ENCODE data around the gene CDK12.
"Not testable (repeated sequence)": the region's sequence is repeated elsewhere in the genome, so short reads cannot be mapped to it uniquely, and the experiment has no call there.

Gene CDK12

DNA sequence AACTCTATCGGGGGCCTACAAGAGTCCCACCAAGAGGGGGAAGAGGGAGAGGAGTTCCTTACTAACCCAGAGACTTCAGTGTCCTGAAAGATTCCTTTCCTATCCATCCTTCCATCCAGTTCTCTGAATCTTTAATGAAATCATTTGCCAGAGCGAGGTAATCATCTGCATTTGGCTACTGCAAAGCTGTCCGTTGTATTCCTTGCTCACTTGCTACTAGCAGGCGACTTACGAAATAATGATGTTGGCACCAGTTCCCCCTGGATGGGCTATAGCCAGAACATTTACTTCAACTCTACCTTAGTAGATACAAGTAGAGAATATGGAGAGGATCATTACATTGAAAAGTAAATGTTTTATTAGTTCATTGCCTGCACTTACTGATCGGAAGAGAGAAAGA lies 70.0 kb downstream of the CDK12 start:
- TF ChIP-seq, protein P1, sequence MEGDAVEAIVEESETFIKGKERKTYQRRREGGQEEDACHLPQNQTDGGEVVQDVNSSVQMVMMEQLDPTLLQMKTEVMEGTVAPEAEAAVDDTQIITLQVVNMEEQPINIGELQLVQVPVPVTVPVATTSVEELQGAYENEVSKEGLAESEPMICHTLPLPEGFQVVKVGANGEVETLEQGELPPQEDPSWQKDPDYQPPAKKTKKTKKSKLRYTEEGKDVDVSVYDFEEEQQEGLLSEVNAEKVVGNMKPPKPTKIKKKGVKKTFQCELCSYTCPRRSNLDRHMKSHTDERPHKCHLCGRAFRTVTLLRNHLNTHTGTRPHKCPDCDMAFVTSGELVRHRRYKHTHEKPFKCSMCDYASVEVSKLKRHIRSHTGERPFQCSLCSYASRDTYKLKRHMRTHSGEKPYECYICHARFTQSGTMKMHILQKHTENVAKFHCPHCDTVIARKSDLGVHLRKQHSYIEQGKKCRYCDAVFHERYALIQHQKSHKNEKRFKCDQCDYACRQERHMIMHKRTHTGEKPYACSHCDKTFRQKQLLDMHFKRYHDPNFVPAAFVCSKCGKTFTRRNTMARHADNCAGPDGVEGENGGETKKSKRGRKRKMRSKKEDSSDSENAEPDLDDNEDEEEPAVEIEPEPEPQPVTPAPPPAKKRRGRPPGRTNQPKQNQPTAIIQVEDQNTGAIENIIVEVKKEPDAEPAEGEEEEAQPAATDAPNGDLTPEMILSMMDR (IDR thresholded peaks at IDR 0.05; ENCODE audit: extremely low read depth, missing control alignments): no peak
- no peak for DNase-seq (ENCODE audit: low spot score)

DNA sequence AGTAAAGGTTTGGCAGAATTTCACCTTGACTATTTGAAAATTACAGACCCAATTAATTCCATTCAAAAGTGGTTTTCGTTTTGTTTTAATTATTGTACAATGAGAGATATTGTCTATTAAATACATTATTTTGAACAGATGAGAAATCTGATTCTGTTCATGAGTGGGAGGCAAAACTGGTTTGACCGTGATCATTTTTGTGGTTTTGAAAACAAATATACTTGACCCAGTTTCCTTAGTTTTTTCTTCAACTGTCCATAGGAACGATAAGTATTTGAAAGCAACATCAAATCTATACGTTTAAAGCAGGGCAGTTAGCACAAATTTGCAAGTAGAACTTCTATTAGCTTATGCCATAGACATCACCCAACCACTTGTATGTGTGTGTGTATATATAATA lies 72.6 kb downstream of the CDK12 start:
- TF ChIP-seq, protein P1 (IDR thresholded peaks at IDR 0.05; ENCODE audit: extremely low read depth, missing control alignments): no peak
- DNase-seq (ENCODE audit: low spot score): no peak

DNA sequence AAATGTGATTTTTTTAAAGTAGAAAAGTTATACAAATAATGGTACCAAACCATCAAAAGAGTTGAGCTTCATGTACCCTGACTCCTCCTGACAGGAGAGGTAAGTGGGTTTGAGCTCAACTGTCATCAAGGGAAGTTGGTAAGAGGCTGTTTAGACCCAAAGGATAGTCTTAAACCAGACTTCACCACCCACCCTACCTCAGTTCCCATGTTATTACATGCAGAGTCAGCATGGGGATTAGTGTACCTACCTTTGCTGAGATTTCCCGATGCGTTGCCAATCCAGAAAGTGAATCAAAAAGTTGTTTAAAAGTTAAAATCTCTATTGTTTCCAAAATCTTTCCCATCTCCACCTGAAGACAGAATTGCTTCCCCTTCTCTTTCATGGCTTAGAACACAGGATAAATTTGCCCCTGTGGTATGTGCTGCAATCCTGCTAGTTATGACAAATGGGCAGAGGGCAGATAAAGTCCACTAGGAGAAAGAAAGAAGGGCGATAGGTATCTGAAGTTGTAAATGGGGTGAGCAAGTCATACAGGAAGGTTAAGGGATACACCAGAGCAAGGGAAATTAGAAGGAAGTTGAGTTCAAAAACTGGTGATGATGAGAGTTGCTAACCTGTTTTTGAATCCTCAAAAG lies 73.6 kb downstream of the CDK12 start:
- TF ChIP-seq, protein P1 (IDR thresholded peaks at IDR 0.05; ENCODE audit: extremely low read depth, missing control alignments): no peak
- DNase-seq (ENCODE audit: low spot score): no peak

DNA sequence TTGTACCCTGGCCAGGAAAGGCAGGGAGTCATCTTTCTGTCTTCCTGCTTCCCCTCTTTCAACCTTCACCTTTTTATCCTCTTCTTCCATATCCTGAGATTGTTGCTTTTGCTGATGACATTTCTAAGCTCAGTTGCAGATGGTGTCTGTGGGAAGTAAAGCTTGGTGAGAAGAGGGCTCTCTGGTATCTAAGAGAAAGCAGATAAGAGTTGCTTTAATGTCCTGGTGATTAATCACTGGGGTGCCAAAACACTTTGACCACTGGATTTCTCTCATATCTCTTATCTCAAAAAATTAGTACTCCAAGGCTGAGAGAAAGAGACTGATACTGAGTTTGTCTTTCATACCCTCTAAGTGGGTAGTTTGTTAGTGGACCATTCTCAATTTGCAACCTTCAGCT lies 75.2 kb downstream of the CDK12 start:
- TF ChIP-seq, protein P1 (IDR thresholded peaks at IDR 0.05; ENCODE audit: extremely low read depth, missing control alignments): no peak
- DNase-seq (ENCODE audit: low spot score): no peak

DNA sequence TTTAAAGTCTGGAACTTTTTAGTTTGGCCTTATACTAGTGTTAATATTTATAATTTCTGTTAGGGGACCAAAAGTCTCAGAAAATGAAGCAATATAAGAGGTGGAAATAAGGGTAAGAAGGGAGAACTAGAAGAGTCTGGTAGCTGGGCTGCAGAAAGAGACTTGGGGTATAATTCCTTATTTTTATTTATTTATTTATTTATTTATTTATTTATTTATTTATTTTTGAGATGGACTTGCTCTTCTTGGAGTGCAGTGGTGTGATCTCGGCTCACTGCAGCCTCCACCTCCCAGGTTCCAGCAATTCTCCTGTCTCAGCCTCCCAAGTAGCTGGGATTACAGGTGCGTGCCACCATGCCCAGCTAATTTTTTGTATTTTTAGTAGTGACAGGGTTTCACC lies 76.1 kb downstream of the CDK12 start:
- not testable (repeated sequence) for DNase-seq (ENCODE audit: low spot score)

DNA sequence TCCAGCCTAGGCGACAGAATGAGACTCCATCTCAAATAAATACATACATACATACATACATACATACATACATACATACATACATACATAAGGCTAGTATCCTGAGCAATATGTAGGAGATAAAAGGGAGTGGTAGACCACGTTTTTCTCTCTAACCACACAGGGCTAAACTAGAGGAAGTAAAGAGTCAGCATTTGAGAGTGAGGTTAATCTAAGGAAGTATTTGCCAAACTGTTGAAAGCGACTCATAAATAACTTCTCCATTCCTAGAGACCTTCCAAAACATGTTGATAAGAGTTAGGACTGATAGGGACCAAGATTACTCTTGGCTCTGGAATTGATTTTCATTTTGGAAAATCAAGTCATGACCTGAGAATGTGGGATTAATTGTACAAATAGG lies 77.6 kb downstream of the CDK12 start:
- TF ChIP-seq, protein P1 (IDR thresholded peaks at IDR 0.05; ENCODE audit: extremely low read depth, missing control alignments): no peak
- DNase-seq (ENCODE audit: low spot score): no peak

DNA sequence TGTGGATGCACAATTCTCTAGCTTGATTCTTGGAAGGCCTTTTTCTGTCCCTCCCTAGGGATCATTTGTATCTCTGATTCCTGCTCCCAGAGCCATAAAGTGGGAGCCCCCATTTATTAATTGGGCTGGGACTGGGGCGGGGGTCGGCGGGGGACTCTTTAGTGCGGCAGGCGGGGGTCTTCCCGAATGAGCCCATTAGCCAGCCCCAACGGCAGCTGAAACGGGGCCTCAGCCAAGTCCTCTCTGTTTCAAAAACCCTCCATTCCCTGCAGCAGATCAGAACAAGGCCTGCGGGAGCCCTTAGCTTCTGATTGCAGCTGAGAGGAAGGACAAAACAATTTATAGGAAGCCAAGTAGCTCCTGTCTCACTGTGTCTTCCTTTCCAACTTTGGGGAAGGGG lies 79.3 kb downstream of the CDK12 start:
- no peak for DNase-seq (ENCODE audit: low spot score)

DNA sequence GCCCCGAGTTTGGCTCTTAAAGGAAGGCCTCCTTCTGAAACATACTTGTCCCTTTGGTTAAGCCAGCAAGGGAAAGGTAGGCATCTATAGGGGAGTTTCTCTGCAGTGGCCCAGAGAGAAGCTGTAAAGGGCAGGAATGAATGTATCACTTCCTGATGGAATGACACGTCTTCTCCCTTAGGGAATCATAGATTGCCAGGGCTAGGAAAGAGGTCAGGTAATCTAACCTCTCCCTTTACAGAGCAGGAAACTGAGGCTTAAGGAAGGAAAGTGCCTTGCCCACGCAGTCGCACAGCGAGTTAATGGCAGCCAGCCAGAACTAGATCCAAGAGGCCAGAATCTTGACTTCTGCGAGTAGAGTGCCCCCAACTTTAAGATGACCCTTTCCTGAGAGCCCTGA lies 80.4 kb downstream of the CDK12 start:
- TF ChIP-seq, protein P1 (IDR thresholded peaks at IDR 0.05; ENCODE audit: extremely low read depth, missing control alignments): no peak

More for the DNA sequence above, 79.3 kb downstream of the CDK12 start:
- TF ChIP-seq, protein P1 (IDR thresholded peaks at IDR 0.05; ENCODE audit: extremely low read depth, missing control alignments): no peak

More for the DNA sequence above, 80.4 kb downstream of the CDK12 start:
- DNase-seq (ENCODE audit: low spot score): no peak
